ENCODE measurements around the gene OLFM2.

The OLFM2 gene

GRCh38 chr19:9875031-9875627 is 61.2 kb downstream of the OLFM2 start:
- no peak for DNase-seq
- Histone ChIP-seq H3K27me3 (ENCODE audit: insufficient read depth, low read depth, severe bottlenecking) (no peaks in the 10 kb centered on the region), H3K9me3 (ENCODE audit: severe bottlenecking) (no peaks in the 10 kb centered on the region), H3K27ac (peak overlapping the region; percentile 52), H3K36me3 (peaks cover 5% of the 10 kb centered on the region), H3K4me3 (ENCODE audit: low read depth, low read length) (no peak overlapping the region)
- TF ChIP-seq CTCF (IDR thresholded peaks at IDR 0.05; ENCODE audit: low read depth, low read length), result no peak

- no peak overlapping the region for H3K27ac ChIP-seq
- no peaks in the 10 kb centered on the region for H3K27me3 ChIP-seq (ENCODE audit: insufficient read depth, low read depth, severe bottlenecking)
Measured at GRCh38 chr19:9872618-9873242, 63.6 kb downstream of the OLFM2 start.

GRCh38 chr19:9871626-9872338 is 64.5 kb downstream of the OLFM2 start:
- peaks cover 5% of the 10 kb centered on the region for H3K36me3 ChIP-seq
- H3K27me3 ChIP-seq (ENCODE audit: insufficient read depth, low read depth, severe bottlenecking), result no peaks in the 10 kb centered on the region
- no peak for TF ChIP-seq CTCF (IDR thresholded peaks at IDR 0.05; ENCODE audit: low read depth, low read length)
- no peak overlapping the region for H3K4me3 ChIP-seq (ENCODE audit: low read depth, low read length)
- no peaks in the 10 kb centered on the region for H3K9me3 ChIP-seq (ENCODE audit: severe bottlenecking)
- no peak for DNase-seq
- H3K27ac ChIP-seq, result no peak overlapping the region

More at GRCh38 chr19:9872618-9873242, 63.6 kb downstream of the OLFM2 start:
- H3K9me3 ChIP-seq (ENCODE audit: severe bottlenecking), result no peaks in the 10 kb centered on the region
- no peak for DNase-seq
- H3K36me3 ChIP-seq, result peaks cover 5% of the 10 kb centered on the region
- TF ChIP-seq CTCF (IDR thresholded peaks at IDR 0.05; ENCODE audit: low read depth, low read length), result no peak
- no peak overlapping the region for H3K4me3 ChIP-seq (ENCODE audit: low read depth, low read length)

- no peak overlapping the region for H3K4me3 ChIP-seq (ENCODE audit: low read depth, low read length)
- no peak for TF ChIP-seq CTCF (IDR thresholded peaks at IDR 0.05; ENCODE audit: low read depth, low read length)
- H3K27me3 ChIP-seq (ENCODE audit: insufficient read depth, low read depth, severe bottlenecking), result no peaks in the 10 kb centered on the region
- H3K36me3 ChIP-seq, result no peaks in the 10 kb centered on the region
- H3K27ac ChIP-seq, result no peak overlapping the region
- DNase-seq, result no peak
- H3K9me3 ChIP-seq (ENCODE audit: severe bottlenecking), result no peaks in the 10 kb centered on the region
Measured at GRCh38 chr19:9868983-9869617, 67.2 kb downstream of the OLFM2 start.

- Histone ChIP-seq H3K27ac (no peak overlapping the region), H3K4me3 (ENCODE audit: low read depth, low read length) (no peak overlapping the region), H3K9me3 (ENCODE audit: severe bottlenecking) (no peaks in the 10 kb centered on the region), H3K36me3 (no peaks in the 10 kb centered on the region), H3K27me3 (ENCODE audit: insufficient read depth, low read depth, severe bottlenecking) (no peaks in the 10 kb centered on the region)
- no peak for DNase-seq
- no peak for TF ChIP-seq CTCF (IDR thresholded peaks at IDR 0.05; ENCODE audit: low read depth, low read length)
Measured at GRCh38 chr19:9865732-9866501, 70.4 kb downstream of the OLFM2 start.
